Colonic mucosa (tissue), 4 donors: ENCODE data around the gene GNG14. TPM values are rescaled to one million over a fixed set of nuclear protein-coding genes. Genes with fewer than 3 reads are reported as not detected.

Source experiments
- DNase-seq: peaks from one replicate; pipeline ENCODE4 v3.0.0-alpha.2; 2020
- H3K27ac ChIP-seq: fragments of 200-600 bp; one replicate; pipeline ENCODE4 v1.8.0; 2021
- H3K27me3 ChIP-seq: fragments of 200-600 bp; one replicate; pipeline ENCODE4 v1.8.0; 2021
- H3K36me3 ChIP-seq: fragments of 200-600 bp; one replicate; pipeline ENCODE4 v1.8.0; 2021
- H3K4me1 ChIP-seq: fragments of 200-600 bp; one replicate; pipeline ENCODE4 v1.8.0; 2021; ENCODE audit warnings: mild to moderate bottlenecking
- H3K4me3 ChIP-seq: fragments of 200-600 bp; one replicate; pipeline ENCODE4 v1.8.0; 2021
- H3K9ac ChIP-seq, 2 donors: one replicate each; pipeline ENCODE4 v1.7.0; 2013; ENCODE audit warnings: control low read depth in 2 of 2, low read depth in 2 of 2, low read length in 2 of 2
- H3K9me3 ChIP-seq: fragments of 200-600 bp; one replicate; pipeline ENCODE4 v1.8.0; 2021
- CTCF ChIP-seq: fragments of 200-600 bp; IDR thresholded peaks from one replicate; pipeline ENCODE4 v1.8.0; 2022; ENCODE audit warnings: antibody characterized with exemption, mild to moderate bottlenecking
- intact Hi-C: fragments of 100-400 bp; cut with DNase I; formaldehyde crosslinking; loops from one replicate; pipeline ENCODE4 v1.14.1; 2022
- total RNA-seq, 2 donors: library from RNA; stranded (reverse); fragmentation: NEBNext Ultra II Directional in 1 of 2; extraction: Animal tissue kit (Norgen Biotek cat#: 25700) in 1 of 2; gene quantifications; one replicate each; pipeline ENCODE4 v1.2.1, GENCODE V29; 2021
- donor health status: healthy.
- donor health status: DM: no; HTN: no; CAD: no.
- donor health status: DM: no; HTN: no; CAD: no.

The GNG14 gene
- total RNA-seq, 2 donors from 2014 or later: not detected

- TF ChIP-seq CTCF: no peak
- Histone ChIP-seq H3K9ac (no peak overlapping the region), H3K36me3 (no peaks in the 10 kb centered on the region), H3K4me3 (no peak overlapping the region), H3K27me3 (no peaks in the 10 kb centered on the region), H3K9me3 (no peaks in the 10 kb centered on the region), H3K27ac (no peak overlapping the region), H3K4me1 (peaks cover 3% of the 10 kb centered on the region)
- no peak for DNase-seq
- intact Hi-C loops: no loop called here
Measured at GRCh38 chr19:12652219-12652618, 35.6 kb upstream of the GNG14 start.

- Histone ChIP-seq H3K9ac (no peak overlapping the region), H3K4me3 (no peak overlapping the region), H3K4me1 (no peaks in the 10 kb centered on the region), H3K27ac (no peak overlapping the region), H3K36me3 (no peaks in the 10 kb centered on the region), H3K9me3 (no peaks in the 10 kb centered on the region), H3K27me3 (no peaks in the 10 kb centered on the region)
- intact Hi-C loops: no loop called here
- no peak for DNase-seq
- TF ChIP-seq CTCF: no peak
Measured at GRCh38 chr19:12655546-12655945, 32.3 kb upstream of the GNG14 start.

GRCh38 chr19:12656899-12657571 is 30.8 kb upstream of the GNG14 start:
- H3K27me3 ChIP-seq: no peaks in the 10 kb centered on the region
- H3K27ac ChIP-seq: no peak overlapping the region
- no peaks in the 10 kb centered on the region for H3K36me3 ChIP-seq
- DNase-seq: no peak
- no peak for TF ChIP-seq CTCF
- no peak overlapping the region for H3K9ac ChIP-seq
- H3K4me1 ChIP-seq: no peaks in the 10 kb centered on the region
- no peak overlapping the region for H3K4me3 ChIP-seq
- intact Hi-C loops: no loop called here
- H3K9me3 ChIP-seq: no peaks in the 10 kb centered on the region

- intact Hi-C loops: no loop called here
- Histone ChIP-seq H3K36me3 (no peaks in the 10 kb centered on the region), H3K27ac (no peak overlapping the region), H3K9me3 (no peaks in the 10 kb centered on the region), H3K4me3 (no peak overlapping the region), H3K9ac (no peak overlapping the region), H3K4me1 (no peaks in the 10 kb centered on the region), H3K27me3 (no peaks in the 10 kb centered on the region)
- DNase-seq: no peak
- TF ChIP-seq CTCF: no peak
Measured at GRCh38 chr19:12657966-12658365, 29.8 kb upstream of the GNG14 start.

GRCh38 chr19:12660980-12661379 is 26.8 kb upstream of the GNG14 start:
- TF ChIP-seq CTCF: no peak
- intact Hi-C loops: no loop called here

More at GRCh38 chr19:12660980-12661379, 26.8 kb upstream of the GNG14 start:
- Histone ChIP-seq H3K9ac (no peak overlapping the region), H3K27me3 (no peaks in the 10 kb centered on the region), H3K9me3 (no peaks in the 10 kb centered on the region), H3K27ac (no peak overlapping the region), H3K4me1 (no peaks in the 10 kb centered on the region), H3K36me3 (no peaks in the 10 kb centered on the region), H3K4me3 (no peak overlapping the region)
- no peak for DNase-seq
